Measurements from ENCODE around the gene GNB1. TPM values are rescaled to one million over a fixed set of nuclear protein-coding genes. Genes with fewer than 3 reads are reported as not detected.
"Not testable (repeated sequence)": the region's sequence is repeated elsewhere in the genome, so short reads cannot be mapped to it uniquely, and the experiment has no call there.

The GNB1 gene
- total RNA-seq, 1 experiment from 2014 or later = 184 TPM

GRCh38 chr1:1758692-1759455 is 132.0 kb downstream of the GNB1 start:
- H3K36me3 ChIP-seq = peaks cover 67% of the 10 kb centered on the region
- H3K27me3 ChIP-seq = no peaks in the 10 kb centered on the region
- no peaks in the 10 kb centered on the region for H3K9me3 ChIP-seq (replicated peaks)
- no peak for DNase-seq
- no peak overlapping the region for H3K4me3 ChIP-seq
- H3K4me1 ChIP-seq = no peaks in the 10 kb centered on the region
- no peak overlapping the region for H3K27ac ChIP-seq

- Histone ChIP-seq H3K27me3 (no peaks in the 10 kb centered on the region), H3K4me3 (no peak overlapping the region), H3K36me3 (peaks cover 69% of the 10 kb centered on the region), H3K9me3 (replicated peaks) (no peaks in the 10 kb centered on the region), H3K27ac (no peak overlapping the region), H3K4me1 (no peaks in the 10 kb centered on the region)
- DNase-seq = no peak
Measured at GRCh38 chr1:1758059-1758621, 132.7 kb downstream of the GNB1 start.

DNA sequence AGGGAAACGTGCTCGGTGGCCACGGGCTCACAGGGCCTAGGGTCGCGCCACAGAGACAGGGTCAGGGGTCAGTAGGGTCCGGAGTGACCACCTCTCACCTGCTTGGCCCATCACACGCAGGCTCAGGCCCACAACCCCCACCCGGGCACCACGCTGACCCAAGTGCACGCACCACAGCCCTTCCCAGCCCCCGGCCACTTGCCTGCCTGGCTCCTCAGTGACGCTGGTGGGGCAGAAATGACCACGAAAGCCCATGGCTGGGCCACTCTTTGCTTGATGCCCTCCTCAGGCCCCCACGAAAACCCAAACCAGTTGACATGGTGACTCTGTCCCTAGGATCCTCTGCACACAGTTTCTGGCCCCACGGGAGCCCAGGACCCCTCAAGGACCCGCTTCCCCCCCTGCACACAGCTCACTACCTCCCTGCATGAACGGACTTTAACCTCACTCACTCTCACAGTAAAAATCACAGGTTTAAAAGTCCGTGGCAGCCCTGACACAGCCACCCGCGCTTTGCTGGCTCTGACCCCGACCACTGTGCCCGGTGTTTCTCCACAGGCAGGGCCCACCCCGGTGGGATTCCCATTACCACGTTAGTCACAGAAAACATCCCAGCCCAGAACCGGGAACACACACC is 133.3 kb downstream of the GNB1 start:
- no peak overlapping the region for H3K27ac ChIP-seq
- no peaks in the 10 kb centered on the region for H3K9me3 ChIP-seq (replicated peaks)
- no peaks in the 10 kb centered on the region for H3K4me1 ChIP-seq
- H3K4me3 ChIP-seq = no peak overlapping the region
- DNase-seq = no peak
- no peaks in the 10 kb centered on the region for H3K27me3 ChIP-seq
- H3K36me3 ChIP-seq = peaks cover 67% of the 10 kb centered on the region

- no peak overlapping the region for H3K4me3 ChIP-seq
- no peaks in the 10 kb centered on the region for H3K9me3 ChIP-seq (replicated peaks)
- H3K27me3 ChIP-seq = no peaks in the 10 kb centered on the region
- H3K36me3 ChIP-seq = peaks cover 65% of the 10 kb centered on the region
- H3K27ac ChIP-seq = no peak overlapping the region
- no peaks in the 10 kb centered on the region for H3K4me1 ChIP-seq
- DNase-seq = no peak
Measured at GRCh38 chr1:1756661-1757421, 134.0 kb downstream of the GNB1 start.

- DNase-seq = no peak
- H3K36me3 ChIP-seq = peaks cover 55% of the 10 kb centered on the region
Measured at GRCh38 chr1:1755852-1756251, 135.0 kb downstream of the GNB1 start.

DNA sequence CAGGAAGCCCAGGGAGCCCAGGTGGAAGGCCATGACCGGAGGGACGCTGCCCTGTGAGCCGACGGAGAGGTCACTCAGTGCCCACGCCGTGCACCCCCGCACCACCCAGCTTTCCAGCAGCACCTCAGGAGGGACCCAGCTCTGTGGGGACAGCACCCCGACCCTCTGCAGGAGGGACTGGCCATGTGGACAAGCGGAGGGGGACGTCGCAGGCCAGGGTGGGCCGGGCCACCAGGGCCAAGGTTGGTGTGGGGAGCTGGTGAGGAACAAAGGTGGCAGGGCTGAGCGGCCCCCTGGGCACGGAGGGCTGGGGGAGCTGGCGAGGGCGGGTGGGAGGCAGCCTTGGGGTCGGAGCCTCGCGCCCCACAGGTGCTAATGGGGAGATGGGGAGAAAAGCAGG is 135.5 kb downstream of the GNB1 start:
- Histone ChIP-seq H3K27ac (no peak overlapping the region), H3K27me3 (no peaks in the 10 kb centered on the region), H3K4me3 (no peak overlapping the region), H3K9me3 (replicated peaks) (no peaks in the 10 kb centered on the region), H3K36me3 (peaks cover 51% of the 10 kb centered on the region), H3K4me1 (no peaks in the 10 kb centered on the region)
- no peak for DNase-seq

More at GRCh38 chr1:1755852-1756251, 135.0 kb downstream of the GNB1 start:
- H3K9me3 ChIP-seq (replicated peaks) = no peaks in the 10 kb centered on the region
- H3K4me1 ChIP-seq = no peaks in the 10 kb centered on the region
- H3K27me3 ChIP-seq = no peaks in the 10 kb centered on the region
- no peak overlapping the region for H3K27ac ChIP-seq
- no peak overlapping the region for H3K4me3 ChIP-seq

DNA sequence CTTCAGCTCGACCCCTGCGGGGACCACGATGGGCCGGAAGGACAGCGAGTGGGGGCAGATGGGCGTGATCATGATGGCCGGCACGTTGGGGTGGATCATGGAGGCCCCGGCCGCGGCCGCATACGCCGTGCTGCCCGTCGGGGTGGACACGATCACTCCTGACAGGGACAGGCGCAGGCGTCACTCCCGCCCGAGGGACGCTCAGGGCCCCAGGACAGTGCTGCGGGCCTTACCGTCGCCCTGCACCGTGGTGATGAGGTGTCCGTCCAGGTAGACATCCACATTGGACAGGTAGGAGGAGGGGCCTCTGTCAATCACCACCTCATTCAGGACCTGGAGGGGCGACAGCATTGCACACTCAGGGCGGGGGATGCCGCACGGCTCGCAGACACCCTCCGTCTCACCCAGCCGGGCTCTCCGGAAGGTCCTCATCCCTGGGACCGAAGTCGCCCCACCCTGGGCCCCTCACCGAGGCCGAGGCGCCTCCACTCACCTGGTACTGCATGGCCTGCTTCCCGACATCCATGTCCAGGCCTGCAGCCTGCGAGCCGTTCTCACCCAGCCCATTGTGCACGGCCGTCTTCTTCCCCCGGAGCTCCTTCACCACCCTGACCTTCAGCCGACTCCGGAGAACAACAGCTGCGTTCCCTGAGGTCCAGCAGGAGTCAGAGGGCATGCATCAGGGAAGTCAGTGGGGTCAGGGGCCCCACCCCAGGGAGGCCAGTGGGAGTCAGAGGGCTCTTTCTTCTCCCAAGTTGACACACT is 136.7 kb downstream of the GNB1 start:
- H3K4me3 ChIP-seq = no peak overlapping the region
- no peaks in the 10 kb centered on the region for H3K27me3 ChIP-seq
- DNase-seq = no peak
- H3K36me3 ChIP-seq = peaks cover 47% of the 10 kb centered on the region
- H3K9me3 ChIP-seq (replicated peaks) = no peaks in the 10 kb centered on the region
- no peak overlapping the region for H3K27ac ChIP-seq
- no peaks in the 10 kb centered on the region for H3K4me1 ChIP-seq

GRCh38 chr1:1753607-1754005 is 137.3 kb downstream of the GNB1 start:
- H3K9me3 ChIP-seq (replicated peaks) = no peaks in the 10 kb centered on the region

DNA sequence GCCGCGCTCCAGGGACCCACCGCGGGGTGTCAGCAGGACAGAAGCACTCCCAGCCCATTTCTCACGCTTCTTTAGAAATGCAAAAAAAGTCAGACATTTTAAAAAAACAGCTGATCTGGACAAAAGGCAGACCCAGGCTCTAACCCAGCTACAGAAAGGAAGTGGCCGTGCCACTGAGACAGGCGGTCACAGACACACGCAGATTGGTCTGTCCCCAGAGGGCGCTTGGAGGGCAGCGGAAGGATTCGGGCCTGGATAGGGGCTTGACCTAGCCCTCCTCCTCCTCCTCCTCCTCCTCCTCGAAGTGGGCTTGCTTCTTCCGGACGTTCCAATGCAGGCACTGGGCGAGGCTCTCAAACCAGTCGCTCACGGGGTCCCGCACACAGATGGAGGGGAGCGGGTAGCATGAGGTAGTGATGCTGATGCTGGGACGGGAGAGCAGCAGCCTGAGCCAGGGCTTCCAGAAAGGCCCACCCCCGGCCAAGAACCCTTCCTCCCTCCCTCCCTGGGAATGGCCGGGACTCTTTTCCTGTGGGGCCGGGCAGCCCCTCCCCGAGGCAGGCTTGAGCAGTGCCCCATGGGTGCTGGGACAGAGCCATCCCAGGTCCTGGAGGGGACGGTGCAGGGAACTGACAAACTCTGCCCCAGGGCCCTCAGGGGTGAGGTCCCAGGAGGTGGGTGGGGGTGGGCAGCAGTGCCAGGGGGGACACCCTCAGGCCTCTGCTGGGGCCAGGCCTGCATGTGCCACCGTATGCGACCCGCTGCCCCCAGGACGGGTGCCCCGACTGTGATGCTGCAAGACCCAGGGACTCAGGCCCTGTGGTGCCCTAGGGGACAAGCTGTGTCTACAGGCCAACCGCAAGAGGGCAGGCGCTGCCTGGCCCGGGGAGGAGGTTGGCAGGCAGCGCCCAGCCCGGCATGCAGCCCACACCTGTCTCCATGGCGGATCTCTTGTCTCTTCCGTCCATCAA is 138.0 kb downstream of the GNB1 start:
- peaks cover 40% of the 10 kb centered on the region for H3K36me3 ChIP-seq
- no peak overlapping the region for H3K4me3 ChIP-seq
- no peak overlapping the region for H3K27ac ChIP-seq
- DNase-seq = no peak
- no peaks in the 10 kb centered on the region for H3K4me1 ChIP-seq
- no peaks in the 10 kb centered on the region for H3K9me3 ChIP-seq (replicated peaks)
- no peaks in the 10 kb centered on the region for H3K27me3 ChIP-seq

More at GRCh38 chr1:1753607-1754005, 137.3 kb downstream of the GNB1 start:
- no peaks in the 10 kb centered on the region for H3K4me1 ChIP-seq
- H3K4me3 ChIP-seq = no peak overlapping the region
- H3K36me3 ChIP-seq = peaks cover 47% of the 10 kb centered on the region
- no peaks in the 10 kb centered on the region for H3K27me3 ChIP-seq
- H3K27ac ChIP-seq = no peak overlapping the region
- DNase-seq = no peak

GRCh38 chr1:1752190-1752589 is 138.7 kb downstream of the GNB1 start:
- H3K4me3 ChIP-seq = no peak overlapping the region
- H3K27ac ChIP-seq = no peak overlapping the region
- H3K36me3 ChIP-seq = peaks cover 38% of the 10 kb centered on the region

DNA sequence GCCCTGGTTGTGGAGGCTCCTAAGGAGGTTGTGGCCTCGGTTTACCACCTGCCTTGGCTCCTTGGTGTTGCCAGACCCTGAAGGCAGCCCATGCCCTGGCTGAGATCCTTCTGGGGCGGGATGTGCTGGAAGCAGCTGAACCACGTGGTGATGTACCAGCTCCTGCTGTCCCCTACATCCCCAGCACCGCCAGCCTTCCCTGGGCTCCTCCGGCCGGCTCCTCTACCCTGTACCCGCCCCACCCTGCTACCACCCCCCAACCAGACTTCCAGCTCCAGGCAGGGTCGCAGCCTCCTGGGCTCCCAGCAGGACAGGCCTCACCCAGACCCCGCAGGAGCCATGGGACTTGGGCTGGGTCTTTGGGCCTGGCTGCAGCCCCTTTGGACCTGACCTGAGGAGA is 140.9 kb downstream of the GNB1 start:
- H3K9me3 ChIP-seq (replicated peaks); H3K27me3 ChIP-seq: not testable (repeated sequence)

More at GRCh38 chr1:1752190-1752589, 138.7 kb downstream of the GNB1 start:
- DNase-seq = no peak
- Histone ChIP-seq H3K9me3 (replicated peaks) (no peaks in the 10 kb centered on the region), H3K27me3 (no peaks in the 10 kb centered on the region), H3K4me1 (no peaks in the 10 kb centered on the region)

GRCh38 chr1:1748686-1749321 is 142.1 kb downstream of the GNB1 start:
- no peak for DNase-seq
- H3K9me3 ChIP-seq (replicated peaks) = no peaks in the 10 kb centered on the region
- H3K4me3 ChIP-seq = no peak overlapping the region
- peaks cover 16% of the 10 kb centered on the region for H3K36me3 ChIP-seq
- no peak overlapping the region for H3K27ac ChIP-seq
- H3K4me1 ChIP-seq = no peaks in the 10 kb centered on the region
- no peaks in the 10 kb centered on the region for H3K27me3 ChIP-seq

More for the DNA sequence above, 140.9 kb downstream of the GNB1 start:
- not testable (repeated sequence) for H3K4me1 ChIP-seq, H3K27ac ChIP-seq, H3K4me3 ChIP-seq, DNase-seq
- H3K36me3 ChIP-seq = peaks cover 25% of the 10 kb centered on the region

- H3K9me3 ChIP-seq (replicated peaks); H3K4me1 ChIP-seq; H3K36me3 ChIP-seq; DNase-seq; H3K27me3 ChIP-seq: not testable (repeated sequence)
- H3K27ac ChIP-seq = peak overlapping the region; percentile 70
- peak overlapping the region; percentile 47 for H3K4me3 ChIP-seq
Measured at GRCh38 chr1:1746566-1746909, 144.3 kb downstream of the GNB1 start.
